Mucosa of stomach (tissue), 1 donor: ENCODE data around the gene HNRNPLL.

Experiments
- H3K27me3 ChIP-seq: one replicate; pipeline ENCODE4 v1.7.0; 2013; ENCODE audit warnings: mild to moderate bottlenecking, low read length; ENCODE audit not compliant: control insufficient read depth, insufficient read depth
- H3K36me3 ChIP-seq: one replicate; pipeline ENCODE4 v1.7.0; 2013; ENCODE audit warnings: low read length; ENCODE audit not compliant: control insufficient read depth, insufficient read depth
- H3K4me1 ChIP-seq: one replicate; pipeline ENCODE4 v1.7.0; 2013; ENCODE audit warnings: mild to moderate bottlenecking, low read length; ENCODE audit not compliant: control insufficient read depth, insufficient read depth
- H3K4me3 ChIP-seq: one replicate; pipeline ENCODE4 v1.7.0; 2013; ENCODE audit warnings: low read length
- H3K9ac ChIP-seq: one replicate; pipeline ENCODE4 v1.7.0; 2013; ENCODE audit warnings: mild to moderate bottlenecking, low read length, moderate library complexity
- H3K9me3 ChIP-seq: one replicate; pipeline ENCODE4 v1.7.0; 2013; ENCODE audit warnings: mild to moderate bottlenecking, low read length, moderate library complexity; ENCODE audit not compliant: control insufficient read depth
- donor health status: Pancreatic carcinoma.

HNRNPLL gene

DNA sequence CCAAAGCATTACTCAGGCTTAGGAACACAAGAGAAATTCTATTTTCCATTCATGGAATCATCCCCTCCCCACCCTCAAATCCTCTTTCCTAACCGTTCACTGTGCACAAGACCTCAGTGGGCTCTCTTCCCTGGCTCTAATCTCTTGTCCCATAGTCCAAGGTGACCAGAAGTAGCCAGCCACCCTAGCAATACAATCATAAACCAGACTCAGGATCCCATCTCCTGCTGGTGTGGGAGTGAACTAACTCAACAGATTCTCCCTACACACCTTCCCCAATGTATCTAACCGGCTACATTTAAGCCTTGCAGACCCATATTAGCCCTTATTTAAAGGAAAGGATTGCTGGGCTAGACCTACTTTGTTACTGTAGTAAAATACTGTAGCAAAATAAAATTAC, 45.5 kb downstream of the HNRNPLL start:
- H3K4me1 ChIP-seq: no peaks in the 10 kb centered on the region
- H3K9me3 ChIP-seq: no peaks in the 10 kb centered on the region
- no peaks in the 10 kb centered on the region for H3K27me3 ChIP-seq
- no peaks in the 10 kb centered on the region for H3K36me3 ChIP-seq
- no peak overlapping the region for H3K4me3 ChIP-seq
- H3K9ac ChIP-seq: no peak overlapping the region

DNA sequence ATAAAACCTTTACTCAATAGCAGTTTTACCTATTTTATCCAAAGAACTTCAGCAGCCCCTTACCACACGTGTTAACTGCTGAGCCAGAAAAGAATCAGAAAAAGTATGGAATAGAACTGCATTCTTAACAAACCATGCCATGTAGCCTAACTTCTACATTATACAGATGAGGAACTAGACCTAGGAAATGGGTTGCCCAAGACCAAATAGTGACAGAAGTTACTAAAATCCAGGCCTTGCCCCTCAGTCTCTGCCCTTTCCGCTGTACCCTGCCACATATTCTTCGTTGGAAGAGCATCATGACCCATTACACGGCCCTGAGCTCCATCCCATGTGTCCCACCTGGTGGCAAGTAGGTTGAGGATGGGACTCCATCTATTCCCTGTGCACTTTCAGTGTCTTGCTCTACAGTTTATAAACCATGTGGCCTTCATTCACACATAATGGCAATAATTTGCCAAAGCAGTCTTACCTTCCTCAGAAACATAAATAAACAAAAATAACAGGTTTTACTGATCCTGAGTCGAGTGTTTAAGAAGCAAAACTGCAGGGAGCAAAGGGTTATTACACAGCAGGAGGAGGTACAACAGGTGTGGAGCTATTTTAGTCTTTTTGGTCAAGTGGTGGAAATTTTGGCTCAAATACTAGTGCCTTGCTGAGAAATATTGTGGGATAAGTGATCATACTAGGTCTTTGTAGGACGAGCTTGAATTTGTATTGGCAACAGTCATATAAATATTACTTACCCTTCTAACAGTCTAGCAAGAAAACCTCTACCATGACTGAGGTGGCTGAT, 46.5 kb downstream of the HNRNPLL start:
- H3K4me3 ChIP-seq: no peak overlapping the region
- H3K27me3 ChIP-seq: no peaks in the 10 kb centered on the region
- no peak overlapping the region for H3K9ac ChIP-seq
- H3K4me1 ChIP-seq: no peaks in the 10 kb centered on the region
- no peaks in the 10 kb centered on the region for H3K9me3 ChIP-seq
- H3K36me3 ChIP-seq: no peaks in the 10 kb centered on the region

DNA sequence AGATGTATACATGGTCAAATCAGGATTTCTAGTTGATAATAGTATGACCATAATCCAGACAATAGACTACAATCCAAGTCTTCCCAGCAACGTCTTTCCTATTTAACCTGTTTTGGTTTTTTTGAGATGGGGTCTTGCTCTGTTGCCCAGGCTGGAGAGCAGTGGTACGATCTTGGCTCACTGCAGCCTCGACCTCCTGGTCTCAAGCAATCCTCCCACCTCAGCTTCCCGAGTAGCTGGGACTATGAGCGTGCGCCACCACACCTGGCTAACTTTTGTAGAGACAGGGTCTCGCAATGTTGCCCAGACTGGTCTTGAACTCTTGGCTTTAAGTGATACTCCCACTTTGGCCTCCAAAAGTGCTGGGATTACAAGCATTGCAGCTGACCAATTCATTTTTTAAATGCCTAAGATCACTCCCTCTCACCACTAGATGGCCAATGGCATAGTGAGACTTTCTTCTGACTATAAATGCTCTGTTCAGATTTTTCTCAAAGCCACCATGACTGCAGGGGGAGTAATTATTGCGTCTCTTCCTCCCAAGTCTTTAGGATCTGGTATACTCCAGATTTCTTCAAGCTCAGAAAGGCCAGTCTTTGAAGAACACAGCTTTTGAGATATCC, 47.6 kb downstream of the HNRNPLL start:
- Histone ChIP-seq H3K9me3 (no peaks in the 10 kb centered on the region), H3K36me3 (no peaks in the 10 kb centered on the region), H3K4me1 (no peaks in the 10 kb centered on the region), H3K27me3 (no peaks in the 10 kb centered on the region), H3K4me3 (no peak overlapping the region), H3K9ac (no peak overlapping the region)

DNA sequence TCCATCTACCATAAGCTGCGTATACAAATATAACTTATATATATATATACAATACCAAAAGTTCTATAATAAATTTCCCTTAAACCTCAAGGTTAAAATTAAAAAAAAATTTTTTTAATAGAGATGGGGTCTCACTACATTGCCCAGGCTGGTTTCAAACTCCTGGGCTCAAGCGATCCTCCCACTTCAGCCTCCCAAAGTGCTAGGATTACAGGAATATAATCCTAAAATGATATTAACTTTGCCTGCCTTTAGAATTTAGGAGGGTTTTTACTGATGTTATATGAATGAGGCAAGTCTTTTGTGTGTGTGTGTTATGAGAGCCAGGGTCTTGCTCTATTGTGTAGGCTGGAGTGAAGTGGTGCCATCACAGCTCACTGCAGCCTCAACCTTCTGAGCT, 49.2 kb downstream of the HNRNPLL start:
- Histone ChIP-seq H3K4me1 (no peaks in the 10 kb centered on the region), H3K36me3 (no peaks in the 10 kb centered on the region), H3K9me3 (no peaks in the 10 kb centered on the region)

DNA sequence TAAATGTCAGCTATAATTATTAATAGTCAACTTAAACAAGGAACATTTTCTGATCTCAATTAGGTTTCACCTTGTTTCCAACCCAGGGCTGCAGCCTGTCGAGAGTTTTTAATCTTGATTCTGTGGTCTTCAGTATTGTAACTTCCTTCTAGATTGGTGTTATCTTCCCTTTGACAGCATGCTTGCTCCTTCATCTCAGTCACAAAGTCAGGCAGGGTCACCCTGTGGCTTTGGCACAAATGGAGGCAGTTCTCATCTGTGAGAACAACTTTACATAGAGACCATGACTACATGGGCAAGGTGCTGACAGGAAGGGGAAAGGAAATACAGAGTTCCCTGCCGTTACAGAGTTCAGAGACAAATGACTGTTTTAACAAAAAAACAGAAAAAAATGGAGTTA, 50.5 kb downstream of the HNRNPLL start:
- Histone ChIP-seq H3K4me1 (no peaks in the 10 kb centered on the region), H3K4me3 (no peak overlapping the region), H3K9ac (no peak overlapping the region), H3K9me3 (no peaks in the 10 kb centered on the region), H3K36me3 (no peaks in the 10 kb centered on the region), H3K27me3 (no peaks in the 10 kb centered on the region)

More for the DNA sequence above, 49.2 kb downstream of the HNRNPLL start:
- H3K27me3 ChIP-seq: no peaks in the 10 kb centered on the region
- no peak overlapping the region for H3K9ac ChIP-seq
- no peak overlapping the region for H3K4me3 ChIP-seq

DNA sequence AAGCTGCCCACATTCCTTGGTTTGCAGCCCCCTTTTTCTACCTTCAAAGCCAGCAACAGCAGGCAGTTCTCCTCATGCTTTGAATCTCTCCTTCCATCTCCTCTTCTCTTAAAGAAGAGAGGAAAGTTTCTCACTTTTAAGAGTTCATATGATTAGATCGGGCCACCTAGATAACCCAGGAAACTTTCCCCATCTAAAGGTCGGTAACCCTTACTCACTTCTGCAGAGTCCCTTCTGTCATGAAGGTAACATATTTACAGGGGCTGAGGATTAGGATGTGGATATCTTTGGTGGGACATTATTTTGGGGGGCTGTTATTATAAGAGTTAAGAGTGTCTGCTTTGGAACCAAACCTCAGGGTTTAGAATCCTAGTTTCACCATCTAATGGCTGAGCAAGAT, 51.0 kb downstream of the HNRNPLL start:
- no peaks in the 10 kb centered on the region for H3K4me1 ChIP-seq
- no peaks in the 10 kb centered on the region for H3K9me3 ChIP-seq
- no peak overlapping the region for H3K4me3 ChIP-seq
- H3K36me3 ChIP-seq: no peaks in the 10 kb centered on the region
- H3K9ac ChIP-seq: no peak overlapping the region
- H3K27me3 ChIP-seq: no peaks in the 10 kb centered on the region

DNA sequence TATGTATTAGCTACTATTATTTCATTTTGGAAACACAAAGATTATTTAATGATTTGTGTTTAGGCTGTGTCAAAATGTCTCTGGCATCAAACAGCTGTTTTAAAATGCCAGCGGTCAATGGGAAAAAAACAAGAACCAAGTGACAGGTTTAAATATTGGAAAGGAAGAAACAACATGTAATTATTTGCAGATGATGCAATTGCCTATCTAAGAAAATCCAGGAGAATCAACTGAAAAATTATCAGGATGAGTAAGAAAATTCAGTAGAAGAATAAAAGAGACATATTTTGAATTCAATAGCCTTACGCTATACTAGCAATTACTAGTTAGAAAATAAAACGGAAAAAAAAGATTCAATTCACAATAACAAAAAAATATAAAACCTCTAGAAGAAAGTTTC, 51.6 kb downstream of the HNRNPLL start:
- Histone ChIP-seq H3K36me3 (no peaks in the 10 kb centered on the region), H3K9ac (no peak overlapping the region), H3K27me3 (no peaks in the 10 kb centered on the region), H3K4me1 (no peaks in the 10 kb centered on the region), H3K9me3 (no peaks in the 10 kb centered on the region), H3K4me3 (no peak overlapping the region)

DNA sequence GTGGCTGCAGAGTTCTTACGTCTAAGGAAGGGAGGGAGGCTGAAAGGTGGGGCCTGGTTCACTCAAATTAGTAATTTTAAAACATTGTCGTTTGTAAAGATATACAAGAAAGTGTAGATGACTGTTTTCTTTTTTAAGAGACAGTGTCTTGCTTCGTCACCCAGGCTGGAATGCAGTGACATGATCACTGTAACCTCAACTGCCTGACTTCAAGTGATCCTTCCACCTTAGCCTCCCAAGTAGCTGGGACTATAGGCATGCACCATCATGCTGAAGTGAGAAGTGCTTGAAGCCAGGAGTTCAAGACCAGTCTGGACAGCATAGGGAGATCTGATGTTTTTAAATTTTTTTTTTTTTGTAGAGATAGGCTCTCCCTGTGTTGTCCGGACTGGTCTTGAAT, 52.9 kb downstream of the HNRNPLL start:
- Histone ChIP-seq H3K36me3 (no peaks in the 10 kb centered on the region), H3K4me3 (no peak overlapping the region), H3K4me1 (no peaks in the 10 kb centered on the region), H3K9ac (no peak overlapping the region), H3K27me3 (no peaks in the 10 kb centered on the region), H3K9me3 (no peaks in the 10 kb centered on the region)

DNA sequence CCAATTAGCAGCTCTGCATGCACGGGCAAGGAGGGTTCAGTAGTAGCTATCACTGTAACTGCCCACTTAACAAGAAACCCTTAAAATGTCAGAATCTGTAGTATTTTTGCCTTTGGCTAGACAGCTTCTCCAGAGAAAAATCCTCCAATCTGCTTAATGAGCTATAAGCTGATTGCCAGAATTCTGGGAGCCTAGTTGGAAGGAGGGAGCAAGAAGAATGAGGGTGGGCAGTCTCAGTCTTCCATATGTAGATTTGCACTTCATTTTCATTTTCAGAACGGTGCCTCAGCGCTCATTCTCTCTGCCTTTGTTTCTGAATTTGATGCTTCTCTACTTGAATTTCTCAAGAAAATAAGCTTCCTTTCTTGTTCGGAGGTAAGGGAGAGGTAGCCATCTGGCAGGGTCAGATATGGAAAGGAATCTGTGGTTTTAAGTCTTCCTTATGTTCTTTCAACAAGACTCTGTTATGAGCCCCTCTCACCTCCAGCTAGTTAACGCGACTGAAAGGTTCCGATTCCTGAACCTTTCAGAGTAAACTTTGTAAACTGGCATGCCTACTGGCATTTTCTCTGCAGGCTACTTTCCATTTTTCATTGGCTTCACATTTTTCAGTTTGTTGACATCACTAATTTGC, 53.5 kb downstream of the HNRNPLL start:
- Histone ChIP-seq H3K4me3 (no peak overlapping the region), H3K9me3 (no peaks in the 10 kb centered on the region), H3K9ac (no peak overlapping the region), H3K4me1 (no peaks in the 10 kb centered on the region), H3K36me3 (no peaks in the 10 kb centered on the region), H3K27me3 (no peaks in the 10 kb centered on the region)

DNA sequence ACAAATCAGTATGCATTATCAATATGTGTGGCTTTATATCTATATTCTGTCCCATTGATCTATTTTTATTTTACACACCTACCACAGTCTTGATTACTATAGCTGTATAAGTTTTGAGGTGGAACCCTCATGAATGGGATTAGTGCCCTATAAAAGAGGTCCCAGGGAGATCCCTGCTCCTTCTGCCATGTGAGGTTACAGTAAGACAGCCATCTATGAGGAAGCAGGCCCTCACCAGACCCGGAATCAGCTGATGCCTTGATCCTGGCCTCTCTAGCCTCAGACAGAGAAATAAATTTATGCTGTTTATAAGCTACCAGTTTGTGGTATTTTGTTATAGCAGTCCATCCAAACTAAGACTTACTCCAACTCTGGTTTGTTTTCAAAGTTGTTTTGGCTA, 54.9 kb downstream of the HNRNPLL start:
- no peaks in the 10 kb centered on the region for H3K27me3 ChIP-seq
- H3K9me3 ChIP-seq: no peaks in the 10 kb centered on the region
- H3K36me3 ChIP-seq: no peaks in the 10 kb centered on the region
- no peak overlapping the region for H3K9ac ChIP-seq
- no peak overlapping the region for H3K4me3 ChIP-seq
- H3K4me1 ChIP-seq: no peaks in the 10 kb centered on the region

DNA sequence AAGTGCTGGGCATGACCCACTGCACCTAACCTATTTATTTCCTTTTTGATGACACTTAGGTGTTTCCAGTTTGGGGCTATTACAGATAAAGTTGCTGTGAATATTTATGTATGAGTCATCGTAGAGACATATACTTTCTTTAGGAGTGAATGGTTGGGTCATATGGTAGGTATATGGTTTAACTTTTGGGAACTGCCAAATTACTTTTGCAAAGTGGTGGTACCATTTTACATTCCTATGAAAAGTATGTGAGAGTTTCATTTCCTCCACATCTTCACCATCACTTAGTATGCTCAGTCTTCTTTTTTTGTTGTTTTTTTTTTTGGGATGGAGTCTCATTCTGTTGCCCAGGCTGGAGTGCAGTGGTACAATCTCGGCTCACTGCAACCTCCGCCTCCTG, 56.1 kb downstream of the HNRNPLL start:
- Histone ChIP-seq H3K4me3 (no peak overlapping the region), H3K9ac (no peak overlapping the region), H3K27me3 (no peaks in the 10 kb centered on the region), H3K36me3 (no peaks in the 10 kb centered on the region), H3K9me3 (no peaks in the 10 kb centered on the region), H3K4me1 (no peaks in the 10 kb centered on the region)

DNA sequence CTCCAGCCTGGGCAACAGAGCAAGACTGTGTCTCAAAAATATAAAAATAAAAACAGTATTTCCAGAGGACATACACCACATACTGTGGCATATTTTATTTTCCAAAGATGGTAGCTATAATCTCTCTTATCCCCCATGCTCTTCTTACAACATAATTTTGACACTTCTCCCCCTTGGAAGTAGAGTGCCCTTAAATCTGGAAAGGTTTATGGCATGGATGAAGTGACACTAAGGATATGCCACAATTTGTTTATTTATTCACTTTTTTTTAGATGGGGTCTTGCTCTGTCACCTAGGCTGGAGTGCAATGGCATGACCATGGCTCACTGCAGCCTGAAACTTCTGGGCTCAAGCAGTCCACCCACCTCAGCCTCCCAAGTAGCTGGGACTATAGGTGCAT, 56.7 kb downstream of the HNRNPLL start:
- Histone ChIP-seq H3K9ac (no peak overlapping the region), H3K4me3 (no peak overlapping the region), H3K9me3 (no peaks in the 10 kb centered on the region), H3K36me3 (no peaks in the 10 kb centered on the region), H3K27me3 (no peaks in the 10 kb centered on the region), H3K4me1 (peaks cover 2% of the 10 kb centered on the region)
